HFFc6 (cell line): Measurements from ENCODE around the gene NCKAP5. TPM values are rescaled to one million over a fixed set of nuclear protein-coding genes. Genes with fewer than 3 reads are reported as not detected.
A peak's percentile ranks its signal among the peaks of the same experiment; 100 is the strongest.

Source experiments
- DNase-seq: peaks from one replicate; pipeline ENCODE4 v3.0.0-alpha.2; 2018
- H3K27ac Mint-ChIP-seq: 2 replicates; pipeline ENCODE4 v1.8.0; 2020; ENCODE audit warnings: mild to moderate bottlenecking, mixed read lengths
- H3K27me3 Mint-ChIP-seq: 2 replicates; pipeline ENCODE4 v1.8.0; 2021; ENCODE audit warnings: mild to moderate bottlenecking, moderate library complexity, mixed read lengths; ENCODE audit not compliant: insufficient read depth
- H3K36me3 Mint-ChIP-seq: 2 replicates; pipeline ENCODE4 v1.8.0; 2021; ENCODE audit warnings: low read depth, mixed read lengths
- H3K4me1 Mint-ChIP-seq: 2 replicates; pipeline ENCODE4 v1.8.0; 2020; ENCODE audit warnings: low read depth, mixed read lengths
- H3K4me3 Mint-ChIP-seq: 2 replicates; pipeline ENCODE4 v1.8.0; 2020; ENCODE audit warnings: mild to moderate bottlenecking, moderate library complexity, mixed read lengths
- H3K9me3 Mint-ChIP-seq: 2 replicates; pipeline ENCODE4 v1.8.0; 2020; ENCODE audit warnings: mild to moderate bottlenecking, mixed read lengths
- total RNA-seq, 6 experiments: library from RNA; stranded (reverse); fragmentation: NEBNext Ultra II Directional; extraction: Animal tissue kit (Norgen Biotek cat#: 25700); gene quantifications; 2 replicates in 1 of 6; 3 replicates in 5 of 6; pipeline ENCODE4 v1.2.3, GENCODE V29; 2021
- TF ChIP-seq, protein P1 (sequence below): fragments of 200-600 bp; sonication (generic); IDR thresholded peaks from 2 replicates; pipeline ENCODE4 v1.5.0; 2021; ENCODE audit warnings: antibody characterized with exemption, mild to moderate bottlenecking

The NCKAP5 gene
- total RNA-seq, 6 experiments from 2014 or later = 0.31 to 4.0 (median 3.1) TPM

- peaks cover 8% of the 10 kb centered on the region; the same call in 1 of the 2 replicates for H3K4me1 Mint-ChIP-seq
- TF ChIP-seq, protein P1, sequence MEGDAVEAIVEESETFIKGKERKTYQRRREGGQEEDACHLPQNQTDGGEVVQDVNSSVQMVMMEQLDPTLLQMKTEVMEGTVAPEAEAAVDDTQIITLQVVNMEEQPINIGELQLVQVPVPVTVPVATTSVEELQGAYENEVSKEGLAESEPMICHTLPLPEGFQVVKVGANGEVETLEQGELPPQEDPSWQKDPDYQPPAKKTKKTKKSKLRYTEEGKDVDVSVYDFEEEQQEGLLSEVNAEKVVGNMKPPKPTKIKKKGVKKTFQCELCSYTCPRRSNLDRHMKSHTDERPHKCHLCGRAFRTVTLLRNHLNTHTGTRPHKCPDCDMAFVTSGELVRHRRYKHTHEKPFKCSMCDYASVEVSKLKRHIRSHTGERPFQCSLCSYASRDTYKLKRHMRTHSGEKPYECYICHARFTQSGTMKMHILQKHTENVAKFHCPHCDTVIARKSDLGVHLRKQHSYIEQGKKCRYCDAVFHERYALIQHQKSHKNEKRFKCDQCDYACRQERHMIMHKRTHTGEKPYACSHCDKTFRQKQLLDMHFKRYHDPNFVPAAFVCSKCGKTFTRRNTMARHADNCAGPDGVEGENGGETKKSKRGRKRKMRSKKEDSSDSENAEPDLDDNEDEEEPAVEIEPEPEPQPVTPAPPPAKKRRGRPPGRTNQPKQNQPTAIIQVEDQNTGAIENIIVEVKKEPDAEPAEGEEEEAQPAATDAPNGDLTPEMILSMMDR = no peak
- H3K36me3 Mint-ChIP-seq = no peaks in the 10 kb centered on the region
- no peaks in the 10 kb centered on the region for H3K9me3 Mint-ChIP-seq
- no peak overlapping the region for H3K27ac Mint-ChIP-seq
- H3K27me3 Mint-ChIP-seq = no peaks in the 10 kb centered on the region
- no peak overlapping the region for H3K4me3 Mint-ChIP-seq
- no peak for DNase-seq
These were observed 828.1 kb downstream of the NCKAP5 start for GRCh38 chr2:132740081-132740720.

GRCh38 chr2:132738223-132738622 is 830.0 kb downstream of the NCKAP5 start:
- H3K27me3 Mint-ChIP-seq = peaks cover 1% of the 10 kb centered on the region; the same call in 1 of the 2 replicates
- TF ChIP-seq, protein P1 = no peak

DNA sequence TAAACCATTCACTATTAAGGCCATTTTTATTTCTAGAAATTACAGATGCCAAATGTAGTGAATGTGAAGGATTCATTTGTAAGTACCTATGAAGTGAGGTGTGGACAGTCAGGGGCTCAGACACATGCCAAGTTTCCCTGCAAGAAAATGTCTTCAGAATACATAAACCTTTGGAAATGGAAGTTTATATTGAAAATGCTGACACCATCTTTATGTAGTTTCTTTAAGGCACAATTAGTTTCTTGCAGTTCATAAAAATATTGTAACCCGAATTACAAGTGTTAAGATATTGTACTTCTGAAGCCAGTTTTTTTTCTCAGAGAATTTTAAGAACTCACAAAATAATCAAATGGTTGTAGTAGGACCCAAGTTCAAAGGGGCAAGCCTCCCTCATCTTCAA is 832.2 kb downstream of the NCKAP5 start:
- H3K36me3 Mint-ChIP-seq = no peaks in the 10 kb centered on the region
- no peak for DNase-seq
- TF ChIP-seq, protein P1 = no peak
- H3K27ac Mint-ChIP-seq = no peak overlapping the region
- H3K4me1 Mint-ChIP-seq = peaks cover 28% of the 10 kb centered on the region; the same call in 1 of the 2 replicates
- peaks cover 1% of the 10 kb centered on the region; the same call in 1 of the 2 replicates for H3K27me3 Mint-ChIP-seq
- H3K9me3 Mint-ChIP-seq = no peaks in the 10 kb centered on the region
- H3K4me3 Mint-ChIP-seq = no peak overlapping the region

More at GRCh38 chr2:132738223-132738622, 830.0 kb downstream of the NCKAP5 start:
- Mint-ChIP-seq H3K9me3 (no peaks in the 10 kb centered on the region), H3K27ac (no peak overlapping the region), H3K4me3 (no peak overlapping the region), H3K4me1 (peaks cover 17% of the 10 kb centered on the region; the same call in 1 of the 2 replicates), H3K36me3 (no peaks in the 10 kb centered on the region)
- DNase-seq = no peak

DNA sequence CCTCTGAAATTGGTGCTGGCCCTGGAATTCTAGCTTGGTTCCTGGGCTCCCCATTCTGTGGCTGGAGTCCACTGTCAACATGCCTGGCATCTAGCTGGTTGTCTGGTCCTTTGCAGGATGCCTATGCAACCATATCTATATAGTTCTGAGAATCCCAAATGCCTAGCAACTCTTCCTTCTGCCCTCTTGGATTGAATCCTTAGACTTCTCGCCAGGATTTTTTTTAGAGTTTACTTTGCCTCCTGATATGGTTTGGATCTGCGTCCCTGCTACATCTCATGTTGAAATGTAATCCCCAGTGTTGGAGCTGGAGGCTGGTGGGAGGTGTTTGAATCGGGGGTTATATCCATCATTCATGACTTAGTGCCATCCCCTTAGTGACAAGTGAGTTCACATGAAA is 833.3 kb downstream of the NCKAP5 start:
- Mint-ChIP-seq H3K36me3 (no peaks in the 10 kb centered on the region), H3K27me3 (peaks cover 1% of the 10 kb centered on the region; the same call in 1 of the 2 replicates), H3K4me1 (peaks cover 30% of the 10 kb centered on the region; the same call in 1 of the 2 replicates), H3K27ac (no peak overlapping the region), H3K4me3 (no peak overlapping the region), H3K9me3 (no peaks in the 10 kb centered on the region)
- TF ChIP-seq, protein P1 = no peak
- DNase-seq = no peak

DNA sequence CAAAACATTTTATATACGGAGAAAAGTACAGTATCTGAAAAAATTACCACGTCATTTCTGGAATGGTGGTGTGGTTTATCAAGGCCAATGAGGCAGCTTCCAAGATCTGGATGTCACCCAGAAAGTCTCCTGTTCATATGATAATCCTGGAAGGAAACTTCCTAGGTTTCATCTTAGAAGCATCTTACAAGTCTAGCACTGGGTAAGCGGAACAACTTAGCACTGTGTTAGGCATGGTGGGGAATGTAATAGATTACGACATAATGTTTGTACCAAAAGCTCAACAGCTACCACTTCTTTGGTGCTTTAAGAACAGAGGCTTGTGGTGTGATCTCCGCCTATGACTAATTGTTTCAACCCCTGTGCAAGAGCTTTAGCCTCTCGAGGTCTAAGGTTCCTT is 835.2 kb downstream of the NCKAP5 start:
- Mint-ChIP-seq H3K27ac (no peak overlapping the region), H3K9me3 (no peaks in the 10 kb centered on the region), H3K4me1 (peaks cover 30% of the 10 kb centered on the region; the same call in 1 of the 2 replicates)

More for the DNA sequence above, 835.2 kb downstream of the NCKAP5 start:
- DNase-seq = no peak
- peaks cover 1% of the 10 kb centered on the region; the same call in 1 of the 2 replicates for H3K27me3 Mint-ChIP-seq
- peak overlapping the region; percentile 29; the same call in 1 of the 2 replicates for H3K4me3 Mint-ChIP-seq
- TF ChIP-seq, protein P1 = no peak
- H3K36me3 Mint-ChIP-seq = no peaks in the 10 kb centered on the region
